ACHN (cell line): ENCODE results near the gene CHRNG.

ENCODE experiments used
- DNase-seq: peaks from one replicate; pipeline ENCODE4 v3.0.0-alpha.2; 2015
- in situ Hi-C: cut with HindIII; loops from 2 replicates; pipeline ENCODE4 v1.10.0; 2017; ENCODE audit warnings: low sequenced_read_pairs, low pct_ligation_motif_present, low pct_unique_long_range_greater_than_20kb

CHRNG gene

DNA sequence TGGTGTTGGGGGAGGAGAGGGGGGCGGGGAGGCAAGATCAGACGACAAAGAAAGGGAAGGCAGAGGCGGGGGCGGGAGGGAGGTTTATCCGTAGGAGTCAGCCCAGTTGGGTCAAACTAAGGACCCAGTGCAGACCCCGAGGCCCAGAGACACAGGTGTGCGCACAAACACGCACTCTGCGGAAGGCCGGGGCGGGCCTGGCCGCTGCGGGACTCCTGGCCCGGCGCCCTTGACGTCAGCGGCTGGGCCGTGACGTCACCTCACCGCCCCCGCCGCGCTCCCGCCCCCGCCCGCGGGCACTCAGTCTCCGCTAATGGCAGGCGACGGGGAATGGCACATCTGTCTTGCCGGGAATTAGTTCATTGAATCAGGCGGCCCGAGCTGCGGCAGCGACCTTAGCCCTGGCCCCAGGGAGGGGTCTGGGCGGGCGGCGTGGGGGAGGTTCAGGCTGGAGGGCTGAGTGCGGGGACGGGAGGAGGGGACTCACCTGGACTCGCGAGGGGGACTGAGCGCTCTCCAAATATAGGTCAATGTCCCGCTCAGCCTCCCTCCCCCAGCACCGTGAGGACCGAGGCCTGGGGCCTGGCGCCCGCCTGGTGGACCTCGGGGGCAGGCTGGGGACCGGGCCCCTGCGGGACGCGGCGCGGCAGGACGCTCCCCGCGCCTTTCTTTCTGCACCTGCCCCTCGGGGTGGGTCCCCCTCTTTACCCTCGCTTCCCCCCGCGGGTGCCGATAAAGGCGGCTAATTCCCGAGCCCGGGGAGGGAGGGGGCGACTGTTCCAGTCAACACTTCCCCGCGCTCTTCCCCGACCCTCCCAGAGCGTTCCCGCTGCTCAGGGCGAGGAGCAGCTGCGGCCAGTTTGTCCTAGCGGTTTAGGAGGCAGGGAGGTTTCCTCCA, 36.3 kb upstream of the CHRNG start:
- in situ Hi-C loops, result no loop called here
- no peak for DNase-seq

DNA sequence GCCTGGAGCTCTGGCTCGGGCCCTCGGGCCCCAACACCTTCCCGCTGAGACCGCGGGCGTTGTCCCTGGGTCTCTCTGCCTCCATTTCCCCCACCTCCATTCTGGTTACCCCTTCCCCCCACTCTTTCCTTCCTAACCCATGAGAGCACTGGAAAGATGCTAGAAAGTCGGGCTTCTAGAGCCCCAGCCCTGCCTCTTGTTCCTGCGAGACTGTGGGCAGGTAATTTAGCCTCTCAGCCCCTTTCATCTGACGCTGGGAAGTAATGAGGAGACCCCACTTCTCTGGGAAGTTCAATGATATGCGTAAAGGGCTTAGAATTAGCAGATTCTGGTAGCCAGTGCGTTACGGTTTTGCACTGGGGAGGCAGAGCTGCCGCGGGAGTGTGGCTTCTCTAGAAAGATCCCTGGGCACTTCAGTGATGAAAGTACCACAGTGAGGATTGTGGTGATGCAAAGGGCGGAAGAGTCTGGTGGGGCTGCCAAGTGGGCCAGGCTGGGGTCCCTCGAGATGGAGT, 35.6 kb upstream of the CHRNG start:
- in situ Hi-C loops, result no loop called here
- no peak for DNase-seq

DNA sequence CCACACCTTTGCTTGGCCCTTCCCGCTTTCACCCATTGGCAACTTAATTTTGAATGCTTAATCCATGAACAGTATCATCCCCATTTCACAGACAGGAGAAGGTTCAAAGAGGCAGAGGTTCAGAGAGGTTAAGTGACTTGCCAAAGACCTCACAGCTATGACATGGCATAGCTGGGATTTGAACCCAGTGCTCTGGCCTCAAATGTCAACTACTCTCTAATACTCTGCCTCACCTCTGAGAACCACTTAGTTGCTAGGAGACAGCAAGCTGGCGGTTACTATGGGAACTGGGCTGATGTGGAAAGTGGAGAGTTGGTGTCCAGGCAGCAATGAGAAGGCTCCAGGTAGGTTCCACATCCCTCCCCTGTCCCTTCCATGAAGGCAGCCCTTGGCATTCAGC, 35.1 kb upstream of the CHRNG start:
- in situ Hi-C loops, result no loop called here
- no peak for DNase-seq

- no peak for DNase-seq
- in situ Hi-C loops, result no loop called here
Measured at GRCh38 chr2:232505856-232506255, 33.6 kb upstream of the CHRNG start.

DNA sequence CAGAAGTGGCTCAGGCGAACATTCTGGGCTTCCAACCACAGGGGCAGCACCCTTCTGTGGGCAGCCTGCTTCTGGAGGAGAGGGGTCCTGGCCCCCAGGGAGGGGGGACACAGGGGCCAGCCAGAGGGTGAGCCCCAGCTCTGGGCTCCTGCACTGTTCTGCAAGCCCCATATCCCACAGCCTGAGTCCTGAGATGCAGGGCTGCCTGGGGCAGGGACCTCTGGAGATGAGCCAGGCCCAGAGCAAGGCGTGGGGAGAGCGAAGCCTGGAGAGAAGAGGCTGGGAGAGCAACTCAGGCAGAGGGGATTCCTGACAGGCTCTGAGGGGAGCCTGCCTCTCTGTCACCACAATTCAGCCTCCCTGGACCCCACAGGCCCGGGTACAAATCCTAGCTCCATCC, 32.8 kb upstream of the CHRNG start:
- no peak for DNase-seq
- in situ Hi-C loops, result no loop called here

GRCh38 chr2:232508251-232508650, 31.2 kb upstream of the CHRNG start:
- DNase-seq, result no peak

GRCh38 chr2:232511336-232511890, 28.1 kb upstream of the CHRNG start:
- DNase-seq, result no peak
- in situ Hi-C loops, result no loop called here

More at GRCh38 chr2:232508251-232508650, 31.2 kb upstream of the CHRNG start:
- in situ Hi-C loops, result no loop called here

DNA sequence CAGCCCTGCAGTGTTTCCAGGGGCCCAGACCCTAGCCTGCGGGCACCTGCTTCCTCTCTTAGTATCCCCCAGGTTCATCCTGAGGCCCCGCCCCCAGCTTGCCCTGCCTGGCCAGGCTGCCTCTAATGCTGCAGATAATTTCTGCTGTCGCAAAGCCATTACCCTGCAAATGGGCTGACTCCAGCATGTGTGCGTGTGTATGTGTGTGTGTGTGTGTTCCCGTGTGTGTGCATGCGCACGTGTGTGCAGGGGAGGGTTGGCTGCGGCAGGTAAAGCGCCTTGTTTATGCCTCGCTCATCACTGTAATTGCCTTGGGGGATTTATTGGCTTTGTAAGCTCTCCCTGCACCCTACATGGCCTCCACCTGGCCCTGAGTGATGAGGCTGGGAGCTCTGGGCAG, 26.9 kb upstream of the CHRNG start:
- no peak for DNase-seq
- in situ Hi-C loops, result no loop called here

DNA sequence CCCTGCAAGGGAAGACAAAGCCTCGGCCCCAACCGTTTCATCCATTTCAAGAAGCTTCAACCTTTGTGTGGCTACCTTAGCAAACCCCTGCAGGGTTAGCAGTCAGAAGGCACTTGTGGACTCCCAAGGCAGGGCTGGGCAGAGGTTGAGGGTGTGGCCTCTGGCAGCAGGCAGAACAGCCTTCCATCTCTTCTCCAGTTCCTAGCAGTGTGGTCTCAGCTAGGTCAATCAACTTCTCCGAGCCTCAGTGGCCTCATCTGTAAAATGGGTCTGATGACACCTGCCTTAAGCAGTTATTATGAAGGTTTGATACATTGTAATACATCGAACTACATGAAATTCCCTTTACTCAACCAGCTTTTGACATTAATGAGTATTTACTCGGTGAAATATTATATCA, 26.1 kb upstream of the CHRNG start:
- in situ Hi-C loops, result no loop called here
- DNase-seq, result no peak

GRCh38 chr2:232515639-232516038, 23.9 kb upstream of the CHRNG start:
- in situ Hi-C loops, result no loop called here
- DNase-seq, result no peak

DNA sequence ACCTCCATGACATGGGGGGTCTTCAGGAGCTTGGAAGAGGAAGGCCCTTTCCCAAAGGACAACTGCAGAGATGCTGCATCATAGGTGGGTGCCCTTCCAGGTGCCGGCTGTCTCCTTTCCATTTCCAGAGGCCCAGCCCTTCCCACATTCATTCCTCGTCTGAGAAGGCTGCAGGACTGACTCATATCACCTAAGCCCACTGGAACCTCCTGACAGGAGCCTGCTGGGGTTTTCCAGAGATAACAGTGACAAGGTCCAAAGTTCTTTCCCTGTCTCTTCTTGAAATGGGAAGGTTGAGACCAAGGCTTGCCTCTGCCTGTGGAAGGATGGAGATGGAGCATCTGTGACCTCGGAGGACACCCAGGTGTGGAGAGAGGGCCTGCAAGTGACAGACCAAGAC, 22.9 kb upstream of the CHRNG start:
- no peak for DNase-seq
- in situ Hi-C loops, result no loop called here

GRCh38 chr2:232518844-232519243, 20.6 kb upstream of the CHRNG start:
- no peak for DNase-seq
- in situ Hi-C loops, result no loop called here

DNA sequence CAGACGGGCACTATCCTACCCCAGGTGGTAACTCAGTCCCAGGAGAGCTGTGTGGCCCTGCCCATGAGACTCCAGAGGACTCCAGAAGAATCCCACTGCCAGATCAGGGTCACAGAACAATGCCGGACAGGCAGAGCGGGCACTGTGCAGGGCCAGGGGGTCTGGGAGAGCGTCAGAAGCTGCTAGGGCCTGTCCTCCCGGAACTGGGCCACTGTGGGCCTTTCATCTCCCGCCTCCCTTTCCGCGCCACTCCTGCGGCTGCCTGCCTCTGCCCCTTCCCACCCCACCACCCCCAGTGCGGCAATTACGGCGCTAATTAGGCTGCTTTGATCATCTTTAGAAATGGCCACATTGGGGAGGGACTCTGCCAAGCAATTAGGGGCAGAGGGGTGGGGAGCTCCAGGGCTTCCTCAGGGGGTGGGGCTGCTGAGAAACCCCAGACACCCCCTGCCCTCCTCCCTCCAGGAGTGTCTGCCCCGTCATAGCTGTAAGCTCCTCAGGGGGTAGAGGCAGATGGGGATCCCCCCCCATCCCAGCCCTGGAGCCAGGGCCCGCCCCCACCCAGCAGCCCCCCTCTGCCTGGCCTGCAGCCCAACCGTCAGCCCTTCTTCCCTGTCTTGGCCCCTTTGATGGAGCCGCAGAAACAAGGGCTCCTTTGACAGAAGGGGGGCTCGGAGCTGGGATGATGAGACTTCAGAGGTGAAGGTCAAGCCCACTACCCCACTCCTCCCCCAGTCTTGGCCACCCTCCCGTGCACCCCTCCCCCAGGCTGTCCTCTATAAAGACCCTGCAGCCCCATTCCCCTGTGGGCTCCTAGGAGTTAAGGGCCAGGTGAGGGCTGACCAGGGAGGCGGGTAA, 19.7 kb upstream of the CHRNG start, which contains the start of gene PRSS56:
Gene PRSS56, plus strand, starts transcription at position 808 of the 858 bp plus-strand sequence. CDS start 211 bp downstream, outside the sequence.
- no peak for DNase-seq
- in situ Hi-C loops, result no loop called here

- in situ Hi-C loops, result no loop called here
- DNase-seq, result no peak
Measured at GRCh38 chr2:232520489-232520888, 19.0 kb upstream of the CHRNG start.

DNA sequence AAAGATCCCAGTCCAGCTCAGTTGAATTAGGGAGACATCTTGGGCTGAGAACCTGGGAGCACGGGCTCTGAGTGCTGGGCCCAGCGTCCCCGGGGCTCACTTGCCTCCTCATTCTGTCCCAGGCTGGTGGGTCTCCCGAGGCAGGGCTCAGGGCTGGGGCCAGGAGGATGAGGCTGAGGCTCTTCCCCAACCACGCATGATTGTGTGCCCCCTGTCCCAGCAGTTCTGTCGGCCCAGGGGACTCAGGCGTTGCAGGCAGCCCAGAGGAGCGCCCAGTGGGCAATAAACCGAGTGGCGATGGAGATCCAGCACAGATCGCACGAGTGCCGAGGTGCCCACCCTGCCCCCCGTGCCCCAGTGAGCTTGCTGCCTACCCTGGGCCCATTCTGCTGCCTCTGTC, 18.4 kb upstream of the CHRNG start:
- in situ Hi-C loops, result no loop called here

GRCh38 chr2:232521959-232522622, 17.4 kb upstream of the CHRNG start:
- in situ Hi-C loops, result no loop called here
- DNase-seq, result peak; percentile 40

More for the DNA sequence above, 18.4 kb upstream of the CHRNG start:
- no peak for DNase-seq

DNA sequence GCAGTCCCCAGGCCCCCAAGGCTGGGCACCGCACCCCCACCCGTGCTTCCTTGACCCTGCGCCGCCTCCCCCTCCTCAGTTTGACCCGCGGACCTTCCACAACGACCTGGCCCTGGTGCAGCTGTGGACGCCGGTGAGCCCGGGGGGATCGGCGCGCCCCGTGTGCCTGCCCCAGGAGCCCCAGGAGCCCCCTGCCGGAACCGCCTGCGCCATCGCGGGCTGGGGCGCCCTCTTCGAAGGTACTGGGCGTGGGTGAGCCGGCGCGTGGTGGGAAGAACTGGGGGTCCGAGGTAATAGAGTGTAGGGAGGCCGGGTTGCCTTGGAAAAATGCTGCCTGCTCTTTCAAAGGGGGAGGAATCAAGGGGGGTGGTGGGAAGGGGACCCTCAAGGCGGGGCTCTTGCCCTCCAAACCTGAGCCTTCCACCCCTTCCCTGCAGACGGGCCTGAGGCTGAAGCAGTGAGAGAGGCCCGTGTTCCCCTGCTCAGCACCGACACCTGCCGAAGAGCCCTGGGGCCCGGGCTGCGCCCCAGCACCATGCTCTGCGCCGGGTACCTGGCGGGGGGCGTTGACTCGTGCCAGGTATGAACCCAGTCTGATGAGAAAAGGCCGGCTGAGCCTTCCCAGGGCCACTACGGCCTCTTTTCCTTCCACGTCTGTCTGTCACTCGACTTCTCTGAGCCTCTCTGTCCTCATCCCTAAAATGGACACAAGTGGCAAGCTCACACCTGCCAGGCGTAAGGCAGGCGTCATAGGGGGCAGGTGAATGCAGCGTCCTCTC, 16.7 kb upstream of the CHRNG start:
- DNase-seq, result no peak
- in situ Hi-C loops, result no loop called here

- in situ Hi-C loops, result no loop called here
- DNase-seq, result no peak
Measured at GRCh38 chr2:232523402-232523681, 16.1 kb upstream of the CHRNG start.
